ENCODE data around the gene SPIRE2.
"Not testable (repeated sequence)": the region's sequence is repeated elsewhere in the genome, so short reads cannot be mapped to it uniquely, and the experiment has no call there.

The SPIRE2 gene

GRCh38 chr16:89823087-89823823, 5.0 kb upstream of the SPIRE2 start:
- DNase-seq (ENCODE audit: insufficient read length, low spot score): no peak

GRCh38 chr16:89823824-89824148, 4.5 kb upstream of the SPIRE2 start:
- not testable (repeated sequence) for DNase-seq (ENCODE audit: insufficient read length, low spot score); FAIRE-seq

More at GRCh38 chr16:89823087-89823823, 5.0 kb upstream of the SPIRE2 start:
- TF ChIP-seq CTCF (IDR thresholded peaks at IDR 0.05; ENCODE audit: insufficient read depth, missing control alignments): no peak
- no peak for FAIRE-seq

- DNase-seq (ENCODE audit: insufficient read length, low spot score) (no peak), FAIRE-seq (no peak)
- no peak for TF ChIP-seq CTCF (IDR thresholded peaks at IDR 0.05; ENCODE audit: insufficient read depth, missing control alignments)
Measured at GRCh38 chr16:89826531-89827382, 1.5 kb upstream of the SPIRE2 start.

- no peak for TF ChIP-seq CTCF (IDR thresholded peaks at IDR 0.05; ENCODE audit: insufficient read depth, missing control alignments)
- no peak for DNase-seq (ENCODE audit: insufficient read length, low spot score)
- no peak for FAIRE-seq
Measured at GRCh38 chr16:89827383-89828198, 684 bp upstream of the SPIRE2 start.

- no peak for TF ChIP-seq CTCF (IDR thresholded peaks at IDR 0.05; ENCODE audit: insufficient read depth, missing control alignments)
- DNase-seq (ENCODE audit: insufficient read length, low spot score) (no peak), FAIRE-seq (no peak)
Measured at GRCh38 chr16:89828870-89829629, 775 bp downstream of the SPIRE2 start.

GRCh38 chr16:89829630-89830437, 1.6 kb downstream of the SPIRE2 start:
- TF ChIP-seq CTCF (IDR thresholded peaks at IDR 0.05; ENCODE audit: insufficient read depth, missing control alignments): no peak
- no peak for FAIRE-seq

More at GRCh38 chr16:89829630-89830437, 1.6 kb downstream of the SPIRE2 start:
- DNase-seq (ENCODE audit: insufficient read length, low spot score): no peak

All from D721Med (cell line).